NCI-H748 treated with DMSO at 0.1 percent for 48 hours (cell line): Measurements from ENCODE around the gene HCN1.

Experiments
- DNase-seq: peaks from one replicate; lab custom pipeline; 2025; lab: John Stamatoyannopoulos, UW

The HCN1 gene

GRCh38 chr5:45696206-45696836 is at the start of gene HCN1:
HCN1 (minus strand) TSS chr5:45696380.
- DNase-seq: peak; percentile 94

GRCh38 chr5:45741110-45741509 is 44.9 kb upstream of the HCN1 start:
- DNase-seq: no peak

DNA sequence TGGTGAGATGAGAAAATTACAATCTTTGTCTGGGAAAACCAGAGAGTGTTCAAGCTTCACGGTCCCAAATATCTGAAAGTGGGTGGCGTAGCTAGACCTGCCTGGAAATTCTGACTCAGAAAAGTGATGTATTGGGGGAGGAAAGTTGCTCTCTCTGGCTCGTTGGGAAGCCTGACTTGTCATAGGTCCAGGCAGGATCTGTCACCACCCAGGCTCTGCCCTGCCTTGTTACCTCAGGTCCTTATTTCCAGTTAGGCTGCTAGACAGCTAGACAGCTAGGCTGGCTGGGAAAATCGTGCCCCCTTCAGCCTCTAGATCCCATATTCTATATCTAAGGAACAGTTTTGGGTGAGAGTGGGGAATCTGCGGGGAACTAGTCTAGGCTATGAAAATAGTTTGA is 41.0 kb upstream of the HCN1 start:
- DNase-seq: no peak

- no peak for DNase-seq
Measured at GRCh38 chr5:45725537-45725936, 29.4 kb upstream of the HCN1 start.

GRCh38 chr5:45697201-45697600 is 1.0 kb upstream of the HCN1 start:
- no peak for DNase-seq

DNA sequence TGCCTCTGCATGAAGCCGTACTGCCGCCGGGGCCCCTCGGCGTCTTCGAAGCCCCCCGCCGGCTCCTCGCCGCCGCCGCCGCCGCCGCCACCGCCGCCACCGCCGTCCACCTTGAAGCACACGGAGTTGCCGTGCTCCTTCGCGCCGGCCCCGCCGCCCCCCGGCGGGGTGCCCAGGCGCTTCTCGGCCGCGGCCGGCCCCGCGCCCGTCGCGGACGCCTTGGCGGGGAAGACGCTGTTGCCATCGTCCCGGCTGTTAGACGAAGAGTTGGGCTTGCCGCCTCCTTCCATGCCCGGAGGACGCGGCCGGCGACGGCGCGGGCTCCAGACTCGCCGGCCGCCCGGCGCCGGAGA is 400 bp downstream of the HCN1 start:
- peak; percentile 66 for DNase-seq

DNA sequence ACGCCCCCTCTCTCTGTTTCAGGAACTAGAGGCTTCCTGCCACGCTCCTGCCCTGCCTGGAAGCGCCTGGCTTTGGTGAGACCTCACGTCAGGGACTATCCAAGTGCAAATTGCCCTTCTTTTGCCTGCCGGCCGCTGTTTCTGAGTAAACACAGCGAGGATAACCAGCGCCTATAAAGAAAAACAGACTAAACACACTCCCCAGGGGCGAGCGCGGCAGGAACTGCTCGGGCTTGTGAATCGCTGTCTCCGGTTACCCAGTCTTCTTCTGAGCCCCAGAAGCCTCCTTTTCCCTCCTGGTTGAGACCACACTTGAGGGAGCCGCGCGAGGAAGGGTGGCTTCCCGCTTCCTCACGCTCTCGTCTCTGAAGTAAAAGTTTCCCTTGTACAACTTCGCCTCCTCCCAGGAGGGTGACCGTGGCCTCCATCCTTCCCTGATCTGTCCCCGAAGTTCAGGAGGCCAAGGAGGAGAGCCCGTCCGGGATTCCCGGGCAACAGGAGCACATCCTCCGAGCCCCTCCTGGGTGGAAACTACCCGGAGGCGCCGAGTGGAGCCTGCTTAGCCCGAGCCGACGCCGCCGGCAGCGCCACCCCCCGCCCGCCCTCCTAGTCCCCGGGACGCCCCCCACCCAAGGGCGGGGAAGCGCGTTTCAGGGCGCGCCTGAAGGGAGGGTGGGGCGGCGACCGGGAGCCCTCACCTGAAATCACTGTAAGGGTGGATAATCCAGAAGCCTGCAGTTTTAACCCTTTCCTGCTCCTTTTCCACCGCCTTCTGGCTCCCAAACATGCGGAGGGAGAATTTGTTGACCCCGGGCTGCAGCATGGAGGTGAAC is 993 bp downstream of the HCN1 start:
- peak; percentile 74 for DNase-seq

- peak; percentile 55 for DNase-seq
Measured at GRCh38 chr5:45694255-45694814, 1.8 kb downstream of the HCN1 start.

DNA sequence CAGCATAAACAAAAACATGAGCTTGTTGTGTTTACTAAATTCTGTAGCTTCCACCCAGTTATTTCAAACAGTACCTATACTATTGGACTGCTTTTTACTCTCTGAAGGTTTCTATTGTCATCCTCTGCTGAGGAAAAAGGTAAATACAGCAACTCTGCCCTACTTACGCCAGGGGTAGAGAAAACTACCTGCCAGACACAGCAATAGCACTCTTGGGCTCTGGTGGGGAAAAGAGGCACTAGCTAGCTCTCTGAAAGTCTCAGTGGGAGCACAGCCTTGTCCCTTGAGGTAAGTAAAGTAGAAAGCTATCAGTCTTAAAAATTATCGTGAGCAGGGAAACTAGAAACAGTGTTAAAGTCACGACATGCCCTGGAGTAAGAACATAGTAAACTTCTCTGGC is 3.7 kb downstream of the HCN1 start:
- no peak for DNase-seq

GRCh38 chr5:45691656-45692055 is 4.5 kb downstream of the HCN1 start:
- no peak for DNase-seq

- no peak for DNase-seq
Measured at GRCh38 chr5:45687701-45688100, 8.5 kb downstream of the HCN1 start.

DNA sequence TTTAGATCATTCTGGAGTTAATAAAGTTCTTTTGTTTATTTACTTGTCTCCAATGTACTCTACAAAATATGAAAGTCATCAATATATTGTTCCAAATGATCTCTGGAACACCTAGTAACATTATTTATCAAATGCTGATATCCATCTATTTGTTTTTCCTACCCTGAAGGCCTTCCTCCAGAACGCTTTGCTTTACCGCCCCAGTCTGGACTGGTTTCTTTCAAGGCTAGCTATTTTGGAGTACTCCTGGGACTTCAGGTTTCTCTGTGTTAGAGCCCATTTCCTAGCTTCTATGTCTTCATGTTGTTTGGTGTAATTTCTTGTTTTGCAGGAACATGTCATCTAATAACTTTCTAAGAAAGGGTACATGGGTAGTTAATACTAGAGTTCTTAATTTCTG is 9.6 kb downstream of the HCN1 start:
- DNase-seq: no peak

DNA sequence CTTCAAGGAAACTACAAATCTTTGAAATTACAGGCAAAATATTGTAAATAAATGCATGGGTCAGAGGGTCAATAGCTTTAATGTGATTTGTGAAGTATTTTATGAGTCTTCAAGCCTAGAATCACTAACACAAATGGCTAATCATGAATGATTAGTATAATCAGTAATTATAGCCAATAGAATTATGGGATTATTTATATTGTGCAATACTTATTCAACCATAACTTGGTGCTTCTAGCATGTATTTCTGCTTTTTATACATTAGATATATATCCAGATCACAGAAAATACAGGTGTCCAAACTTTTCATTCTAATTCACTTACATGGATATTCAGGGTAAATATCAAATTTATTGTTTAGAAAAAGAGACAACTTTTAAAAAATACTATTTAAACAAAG is 12.1 kb downstream of the HCN1 start:
- no peak for DNase-seq

GRCh38 chr5:45680950-45681349 is 15.2 kb downstream of the HCN1 start:
- no peak for DNase-seq

DNA sequence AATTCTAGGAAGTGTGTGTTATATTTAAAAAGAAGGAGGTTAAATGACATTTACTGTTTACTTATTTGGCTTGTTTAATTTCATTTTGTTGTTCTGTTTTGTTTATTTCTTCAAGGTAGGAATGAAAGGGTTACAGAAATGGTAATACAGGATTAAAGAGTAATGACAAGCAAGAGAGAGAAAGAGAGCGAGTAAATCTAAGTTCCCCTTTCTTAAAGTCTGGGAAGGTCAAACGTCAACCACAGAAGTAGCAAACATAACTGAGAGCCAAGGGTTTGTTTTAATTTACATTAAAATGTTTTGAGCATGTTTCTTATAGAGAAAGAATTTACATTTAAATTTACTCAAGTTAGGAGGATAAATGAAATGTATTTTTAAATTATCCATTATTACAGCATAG is 18.7 kb downstream of the HCN1 start:
- DNase-seq: no peak

GRCh38 chr5:45672271-45672670 is 23.9 kb downstream of the HCN1 start:
- no peak for DNase-seq

- DNase-seq: peak; percentile 23
Measured at GRCh38 chr5:45648744-45649143, 47.4 kb downstream of the HCN1 start.

GRCh38 chr5:45643056-45643455 is 53.1 kb downstream of the HCN1 start:
- DNase-seq: no peak

GRCh38 chr5:45642370-45642769 is 53.8 kb downstream of the HCN1 start:
- DNase-seq: no peak

DNA sequence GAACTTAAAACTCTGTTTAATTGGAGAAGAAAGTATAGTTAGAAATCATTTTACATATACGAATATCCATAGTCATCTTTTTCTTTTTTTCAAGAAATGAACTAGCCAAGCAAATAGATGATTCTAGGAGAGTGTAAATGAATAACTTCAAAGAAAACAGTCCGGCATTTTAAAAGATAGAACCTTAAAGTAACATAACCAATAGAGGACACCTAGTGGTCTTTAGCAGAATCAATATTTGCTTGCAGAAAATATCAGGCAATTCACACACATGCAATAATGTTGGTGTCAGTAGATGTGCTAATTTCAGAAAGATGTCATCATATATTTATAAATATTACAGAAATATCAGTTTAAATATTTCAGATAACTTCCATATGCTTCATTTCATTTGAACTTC is 57.1 kb downstream of the HCN1 start:
- no peak for DNase-seq

DNA sequence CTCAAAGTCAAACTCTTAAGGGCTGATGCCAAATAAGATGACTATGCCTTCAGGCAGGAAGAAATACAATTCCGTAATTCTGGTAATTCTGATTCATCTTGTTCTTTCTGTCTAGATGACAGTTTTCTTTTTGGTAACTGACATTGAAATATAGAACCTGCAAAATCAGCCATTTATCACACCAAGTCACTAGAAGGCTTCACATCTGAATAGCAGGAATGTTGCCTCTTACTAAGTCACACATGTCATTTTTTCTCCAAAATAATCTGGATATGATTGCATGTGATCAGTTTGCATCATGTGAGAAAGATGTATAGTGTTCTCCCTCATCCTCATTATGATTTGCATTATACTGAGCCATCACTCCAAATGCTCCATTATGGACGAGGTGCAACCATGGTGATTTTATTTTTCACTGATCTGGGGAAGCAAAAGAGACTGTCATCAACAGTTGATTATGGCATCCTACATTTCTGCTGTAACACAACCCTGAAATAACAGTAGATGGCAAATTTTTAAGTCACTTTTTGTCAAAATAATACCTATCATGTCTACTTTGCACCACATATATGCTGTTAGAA is 69.0 kb downstream of the HCN1 start:
- no peak for DNase-seq

GRCh38 chr5:45623832-45624231 is 72.3 kb downstream of the HCN1 start:
- DNase-seq: no peak

DNA sequence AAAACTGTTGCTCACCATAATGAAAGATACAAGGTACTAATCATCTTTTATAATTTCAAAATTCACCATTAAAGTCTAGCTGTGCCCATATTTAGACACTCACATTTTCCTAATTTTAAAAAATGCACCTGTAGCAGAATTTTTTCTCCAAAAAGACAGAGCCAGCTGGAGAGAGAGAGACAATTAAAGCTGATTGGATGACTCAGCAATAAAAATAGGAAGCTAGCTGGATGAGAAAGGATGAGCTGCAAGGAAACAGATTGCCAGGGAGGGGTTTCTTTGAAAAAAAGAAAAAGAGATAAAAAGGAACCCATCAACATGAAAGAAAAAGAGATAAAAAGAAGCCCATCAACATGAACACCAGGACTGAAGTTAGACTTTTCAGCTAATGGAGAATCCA is 73.8 kb downstream of the HCN1 start:
- DNase-seq: no peak
